ENCODE measurements around the gene SPSB2. TPM values are rescaled to one million over a fixed set of nuclear protein-coding genes. Genes with fewer than 3 reads are reported as not detected.

SPSB2 gene
- total and polyA plus RNA-seq, 9 of the 15 experiments (the other 6 are each of a cell fraction or from before 2014, with no cell fraction given), result 0.10 to 10.6 (median 1.9) TPM

DNA sequence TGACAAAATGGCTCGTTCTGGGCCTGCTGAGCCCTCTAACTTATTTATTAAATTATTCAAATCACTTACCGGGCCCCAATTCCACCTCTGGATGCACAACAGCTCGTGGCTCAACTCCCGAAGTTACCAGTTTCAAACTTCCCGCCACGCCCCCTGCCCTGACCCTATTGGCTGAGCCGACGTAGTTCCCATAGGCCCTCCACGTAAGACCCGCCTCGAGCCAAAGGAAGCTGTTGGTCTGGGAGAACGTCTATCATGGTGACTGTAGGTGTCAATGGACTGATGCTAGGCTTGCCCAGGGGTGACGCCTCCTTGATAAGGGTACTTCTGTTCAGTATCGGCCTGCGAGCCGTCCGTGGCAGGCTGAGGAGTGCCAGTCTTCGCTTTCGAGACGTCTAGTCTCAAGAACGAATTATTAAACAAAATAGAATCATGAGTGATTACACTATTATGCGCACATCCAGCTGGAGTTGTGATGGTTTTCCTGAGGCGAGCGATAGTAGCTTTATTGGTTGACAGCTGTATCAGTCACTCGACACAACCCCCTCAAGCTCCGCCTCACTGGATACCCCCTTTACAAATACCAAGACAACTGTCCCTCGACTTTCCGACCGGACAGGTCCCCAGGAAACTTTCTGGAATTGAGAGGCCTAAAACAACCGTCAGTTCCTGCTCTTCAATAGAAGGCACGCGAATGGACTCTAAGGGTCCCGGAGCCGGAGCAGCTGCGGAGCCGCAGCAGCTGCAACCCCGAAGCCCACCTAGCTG lies 21.8 kb downstream of the SPSB2 start, which contains the start of gene CDCA3 (continued):
- TF ChIP-seq, protein P1, sequence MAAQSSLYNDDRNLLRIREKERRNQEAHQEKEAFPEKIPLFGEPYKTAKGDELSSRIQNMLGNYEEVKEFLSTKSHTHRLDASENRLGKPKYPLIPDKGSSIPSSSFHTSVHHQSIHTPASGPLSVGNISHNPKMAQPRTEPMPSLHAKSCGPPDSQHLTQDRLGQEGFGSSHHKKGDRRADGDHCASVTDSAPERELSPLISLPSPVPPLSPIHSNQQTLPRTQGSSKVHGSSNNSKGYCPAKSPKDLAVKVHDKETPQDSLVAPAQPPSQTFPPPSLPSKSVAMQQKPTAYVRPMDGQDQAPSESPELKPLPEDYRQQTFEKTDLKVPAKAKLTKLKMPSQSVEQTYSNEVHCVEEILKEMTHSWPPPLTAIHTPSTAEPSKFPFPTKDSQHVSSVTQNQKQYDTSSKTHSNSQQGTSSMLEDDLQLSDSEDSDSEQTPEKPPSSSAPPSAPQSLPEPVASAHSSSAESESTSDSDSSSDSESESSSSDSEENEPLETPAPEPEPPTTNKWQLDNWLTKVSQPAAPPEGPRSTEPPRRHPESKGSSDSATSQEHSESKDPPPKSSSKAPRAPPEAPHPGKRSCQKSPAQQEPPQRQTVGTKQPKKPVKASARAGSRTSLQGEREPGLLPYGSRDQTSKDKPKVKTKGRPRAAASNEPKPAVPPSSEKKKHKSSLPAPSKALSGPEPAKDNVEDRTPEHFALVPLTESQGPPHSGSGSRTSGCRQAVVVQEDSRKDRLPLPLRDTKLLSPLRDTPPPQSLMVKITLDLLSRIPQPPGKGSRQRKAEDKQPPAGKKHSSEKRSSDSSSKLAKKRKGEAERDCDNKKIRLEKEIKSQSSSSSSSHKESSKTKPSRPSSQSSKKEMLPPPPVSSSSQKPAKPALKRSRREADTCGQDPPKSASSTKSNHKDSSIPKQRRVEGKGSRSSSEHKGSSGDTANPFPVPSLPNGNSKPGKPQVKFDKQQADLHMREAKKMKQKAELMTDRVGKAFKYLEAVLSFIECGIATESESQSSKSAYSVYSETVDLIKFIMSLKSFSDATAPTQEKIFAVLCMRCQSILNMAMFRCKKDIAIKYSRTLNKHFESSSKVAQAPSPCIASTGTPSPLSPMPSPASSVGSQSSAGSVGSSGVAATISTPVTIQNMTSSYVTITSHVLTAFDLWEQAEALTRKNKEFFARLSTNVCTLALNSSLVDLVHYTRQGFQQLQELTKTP (IDR thresholded peaks at IDR 0.05; ENCODE audit: low read depth in 1 of 2, partially characterized antibody in 2 of 2), result peak in 1 of 2 experiments; percentile 9
- TF ChIP-seq, protein P2, sequence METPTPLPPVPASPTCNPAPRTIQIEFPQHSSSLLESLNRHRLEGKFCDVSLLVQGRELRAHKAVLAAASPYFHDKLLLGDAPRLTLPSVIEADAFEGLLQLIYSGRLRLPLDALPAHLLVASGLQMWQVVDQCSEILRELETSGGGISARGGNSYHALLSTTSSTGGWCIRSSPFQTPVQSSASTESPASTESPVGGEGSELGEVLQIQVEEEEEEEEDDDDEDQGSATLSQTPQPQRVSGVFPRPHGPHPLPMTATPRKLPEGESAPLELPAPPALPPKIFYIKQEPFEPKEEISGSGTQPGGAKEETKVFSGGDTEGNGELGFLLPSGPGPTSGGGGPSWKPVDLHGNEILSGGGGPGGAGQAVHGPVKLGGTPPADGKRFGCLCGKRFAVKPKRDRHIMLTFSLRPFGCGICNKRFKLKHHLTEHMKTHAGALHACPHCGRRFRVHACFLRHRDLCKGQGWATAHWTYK (CRISPR knock-in tag; IDR thresholded peaks at IDR 0.05), result no peak
- TF ChIP-seq, protein P3, sequence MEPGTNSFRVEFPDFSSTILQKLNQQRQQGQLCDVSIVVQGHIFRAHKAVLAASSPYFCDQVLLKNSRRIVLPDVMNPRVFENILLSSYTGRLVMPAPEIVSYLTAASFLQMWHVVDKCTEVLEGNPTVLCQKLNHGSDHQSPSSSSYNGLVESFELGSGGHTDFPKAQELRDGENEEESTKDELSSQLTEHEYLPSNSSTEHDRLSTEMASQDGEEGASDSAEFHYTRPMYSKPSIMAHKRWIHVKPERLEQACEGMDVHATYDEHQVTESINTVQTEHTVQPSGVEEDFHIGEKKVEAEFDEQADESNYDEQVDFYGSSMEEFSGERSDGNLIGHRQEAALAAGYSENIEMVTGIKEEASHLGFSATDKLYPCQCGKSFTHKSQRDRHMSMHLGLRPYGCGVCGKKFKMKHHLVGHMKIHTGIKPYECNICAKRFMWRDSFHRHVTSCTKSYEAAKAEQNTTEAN (CRISPR knock-in tag; IDR thresholded peaks at IDR 0.05), result no peak
- TF ChIP-seq, protein P4, sequence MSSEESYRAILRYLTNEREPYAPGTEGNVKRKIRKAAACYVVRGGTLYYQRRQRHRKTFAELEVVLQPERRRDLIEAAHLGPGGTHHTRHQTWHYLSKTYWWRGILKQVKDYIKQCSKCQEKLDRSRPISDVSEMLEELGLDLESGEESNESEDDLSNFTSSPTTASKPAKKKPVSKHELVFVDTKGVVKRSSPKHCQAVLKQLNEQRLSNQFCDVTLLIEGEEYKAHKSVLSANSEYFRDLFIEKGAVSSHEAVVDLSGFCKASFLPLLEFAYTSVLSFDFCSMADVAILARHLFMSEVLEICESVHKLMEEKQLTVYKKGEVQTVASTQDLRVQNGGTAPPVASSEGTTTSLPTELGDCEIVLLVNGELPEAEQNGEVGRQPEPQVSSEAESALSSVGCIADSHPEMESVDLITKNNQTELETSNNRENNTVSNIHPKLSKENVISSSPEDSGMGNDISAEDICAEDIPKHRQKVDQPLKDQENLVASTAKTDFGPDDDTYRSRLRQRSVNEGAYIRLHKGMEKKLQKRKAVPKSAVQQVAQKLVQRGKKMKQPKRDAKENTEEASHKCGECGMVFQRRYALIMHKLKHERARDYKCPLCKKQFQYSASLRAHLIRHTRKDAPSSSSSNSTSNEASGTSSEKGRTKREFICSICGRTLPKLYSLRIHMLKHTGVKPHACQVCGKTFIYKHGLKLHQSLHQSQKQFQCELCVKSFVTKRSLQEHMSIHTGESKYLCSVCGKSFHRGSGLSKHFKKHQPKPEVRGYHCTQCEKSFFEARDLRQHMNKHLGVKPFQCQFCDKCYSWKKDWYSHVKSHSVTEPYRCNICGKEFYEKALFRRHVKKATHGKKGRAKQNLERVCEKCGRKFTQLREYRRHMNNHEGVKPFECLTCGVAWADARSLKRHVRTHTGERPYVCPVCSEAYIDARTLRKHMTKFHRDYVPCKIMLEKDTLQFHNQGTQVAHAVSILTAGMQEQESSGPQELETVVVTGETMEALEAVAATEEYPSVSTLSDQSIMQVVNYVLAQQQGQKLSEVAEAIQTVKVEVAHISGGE (CRISPR knock-in tag; IDR thresholded peaks at IDR 0.05), result no peak
- TF ChIP-seq SP2 (IDR thresholded peaks at IDR 0.05; ENCODE audit: extremely low read depth, low read depth, low read length, poor library complexity, severe bottlenecking) (peak; percentile 83), SRF (CRISPR knock-in tag; IDR thresholded peaks at IDR 0.05) (no peak), SMARCA4 (IDR thresholded peaks at IDR 0.05) (no peak), ZNF586 (CRISPR knock-in tag; conservative IDR thresholded peaks at IDR 0.05) (no peak), SMAD2 (IDR thresholded peaks at IDR 0.05; ENCODE audit: low read depth, low read length) (no peak), CHCHD3 (CRISPR knock-in tag; IDR thresholded peaks at IDR 0.05) (no peak; the same call in 1 of the 2 replicates)
- TF ChIP-seq, protein P5, sequence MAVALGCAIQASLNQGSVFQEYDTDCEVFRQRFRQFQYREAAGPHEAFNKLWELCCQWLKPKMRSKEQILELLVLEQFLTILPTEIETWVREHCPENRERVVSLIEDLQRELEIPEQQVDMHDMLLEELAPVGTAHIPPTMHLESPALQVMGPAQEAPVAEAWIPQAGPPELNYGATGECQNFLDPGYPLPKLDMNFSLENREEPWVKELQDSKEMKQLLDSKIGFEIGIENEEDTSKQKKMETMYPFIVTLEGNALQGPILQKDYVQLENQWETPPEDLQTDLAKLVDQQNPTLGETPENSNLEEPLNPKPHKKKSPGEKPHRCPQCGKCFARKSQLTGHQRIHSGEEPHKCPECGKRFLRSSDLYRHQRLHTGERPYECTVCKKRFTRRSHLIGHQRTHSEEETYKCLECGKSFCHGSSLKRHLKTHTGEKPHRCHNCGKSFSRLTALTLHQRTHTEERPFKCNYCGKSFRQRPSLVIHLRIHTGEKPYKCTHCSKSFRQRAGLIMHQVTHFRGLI (CRISPR knock-in tag; IDR thresholded peaks at IDR 0.05), result no peak

All from K562 (cell line).